ENCODE data around the gene COL7A1. TPM values are rescaled to one million over a fixed set of nuclear protein-coding genes. Genes with fewer than 3 reads are reported as not detected.

Gene COL7A1
- total and polyA plus RNA-seq, 10 donors = 8.6 to 144 (median 25.6) TPM

DNA sequence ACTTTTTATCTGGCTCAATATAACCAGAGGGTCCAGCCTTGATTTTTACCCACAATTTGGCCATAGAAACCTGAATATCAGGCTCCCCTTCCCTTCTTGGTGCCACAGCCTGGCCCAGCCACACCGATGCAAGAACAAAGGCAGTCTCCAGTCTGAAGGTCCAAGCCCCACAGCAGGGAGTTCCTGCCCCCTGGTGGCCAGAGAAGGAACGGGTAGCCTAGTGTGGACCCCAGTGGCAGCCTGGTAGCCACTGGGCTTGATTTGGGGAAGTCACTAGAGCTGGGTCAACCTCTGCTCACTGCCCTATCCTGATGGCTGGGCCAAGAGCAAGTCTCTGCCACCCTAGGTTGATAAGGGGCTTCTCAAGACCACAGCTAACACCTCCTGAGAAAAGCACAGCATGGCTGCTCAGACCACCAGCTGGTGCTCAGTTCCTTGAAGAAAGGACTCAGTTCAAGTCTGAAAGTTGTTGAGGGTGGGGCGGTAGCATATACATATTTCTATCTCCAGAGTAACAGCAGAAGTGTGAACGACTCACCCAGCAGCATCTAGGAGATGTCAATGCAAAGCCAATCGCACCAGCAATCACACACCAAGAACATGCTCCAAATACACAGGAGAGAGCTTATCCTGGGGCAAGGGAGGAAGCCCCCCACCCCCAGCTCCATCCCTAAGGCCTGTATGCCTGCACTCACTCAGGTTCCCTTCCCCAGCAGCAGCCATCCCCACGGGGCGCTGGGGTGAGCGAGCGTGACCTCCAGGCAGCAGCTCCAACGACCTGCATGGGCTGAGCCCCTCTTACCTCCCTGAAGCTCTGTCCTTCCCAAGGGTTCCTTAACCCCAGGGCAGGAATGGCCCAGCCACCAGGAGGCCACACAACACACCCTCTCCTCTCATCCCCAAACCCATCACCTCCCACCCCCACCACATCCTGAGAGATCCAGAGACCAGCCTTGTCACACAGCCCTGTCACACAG lies 46.1 kb downstream of the COL7A1 start:
- Histone ChIP-seq H3K9me3 (no peaks in the 10 kb centered on the region), H3K4me1 (peaks cover 0 to 55% (median 11%) of the 10 kb centered on the region in 6 donors), H3K27ac (peak overlapping the region in 3 of 8 donors; percentile 8 to 52 (median 38)), H3K36me3 (peaks cover 0 to 55% (median 0%) of the 10 kb centered on the region in 6 donors), H3K27me3 (replicated peaks in 1 of 7) (no peaks in the 10 kb centered on the region), H3K4me3 (no peak overlapping the region)
- intact Hi-C loops (cut with DNase I; ENCODE audit: low total_unique reads) = loop anchor here (2.0 kb wide), 1 partner anchor 148 kb away; no protein-coding TSS in a partner anchor
- TF ChIP-seq CTCF (IDR thresholded peaks at IDR 0.05 in 8 of 11, conservative IDR thresholded peaks at IDR 0.05 in 3 of 11) = peak; percentile 88 to 97 (median 96)
- peak; percentile 52 to 77 (median 74) for TF ChIP-seq POLR2AphosphoS5 (IDR thresholded peaks at IDR 0.05)
- no peak for TF ChIP-seq POLR2A (IDR thresholded peaks at IDR 0.05)
- peak; percentile 94 for DNase-seq
- 67 to 79% (median 71%) methylated on average over 9 to 10 of the region's 10 CpGs for WGBS, 5 donors

GRCh38 chr3:48548126-48548525 lies 47.0 kb downstream of the COL7A1 start:
- 79 to 91% (median 87%) methylated on average over 5 of the region's 5 CpGs for WGBS, 5 donors
- H3K27me3 ChIP-seq (replicated peaks in 1 of 7) = no peaks in the 10 kb centered on the region
- no peak overlapping the region for H3K4me3 ChIP-seq
- H3K9me3 ChIP-seq = no peaks in the 10 kb centered on the region
- peak overlapping the region in 1 of 8 donors; percentile 52 for H3K27ac ChIP-seq
- intact Hi-C loops (cut with DNase I; ENCODE audit: low total_unique reads) = loop anchor here (2.0 kb wide), 1 partner anchor 147 kb away; no protein-coding TSS in a partner anchor
- peaks cover 0 to 55% (median 19%) of the 10 kb centered on the region in 6 donors for H3K4me1 ChIP-seq
- TF ChIP-seq POLR2AphosphoS5 (IDR thresholded peaks at IDR 0.05) = no peak
- no peak for TF ChIP-seq CTCF (IDR thresholded peaks at IDR 0.05 in 8 of 11, conservative IDR thresholded peaks at IDR 0.05 in 3 of 11)
- no peak for TF ChIP-seq POLR2A (IDR thresholded peaks at IDR 0.05)
- DNase-seq = no peak
- H3K36me3 ChIP-seq = peaks cover 0 to 58% (median 0%) of the 10 kb centered on the region in 6 donors

- no peak for TF ChIP-seq CTCF (IDR thresholded peaks at IDR 0.05 in 8 of 11, conservative IDR thresholded peaks at IDR 0.05 in 3 of 11)
- no peak for TF ChIP-seq POLR2A (IDR thresholded peaks at IDR 0.05)
- no peak for TF ChIP-seq POLR2AphosphoS5 (IDR thresholded peaks at IDR 0.05)
- Histone ChIP-seq H3K27ac (no peak overlapping the region), H3K36me3 (peaks cover 0 to 65% (median 0%) of the 10 kb centered on the region in 6 donors), H3K27me3 (replicated peaks in 1 of 7) (no peaks in the 10 kb centered on the region), H3K9me3 (no peaks in the 10 kb centered on the region), H3K4me1 (peaks cover 0 to 49% (median 20%) of the 10 kb centered on the region in 6 donors), H3K4me3 (no peak overlapping the region)
- DNase-seq = no peak
- WGBS, 5 donors = 74 to 88% (median 85%) methylated on average over 3 to 4 of the region's 4 CpGs
- intact Hi-C loops (cut with DNase I; ENCODE audit: low total_unique reads) = no loop called here
These were observed 48.8 kb downstream of the COL7A1 start for GRCh38 chr3:48546203-48546829.
